HCT116 (cell line): Measurements from ENCODE around the gene CSGALNACT2. TPM values are rescaled to one million over a fixed set of nuclear protein-coding genes. Genes with fewer than 3 reads are reported as not detected.

Experiments
- ATAC-seq: fragments of 200-7000 bp; cut with Tn5 transposase; 2 replicates; pipeline ENCODE4 v1.9.1; 2020; ENCODE audit warnings: mild to moderate bottlenecking, moderate library complexity
- BruUV-seq: library from RNA; stranded (reverse); fragments of 400-500 nt; replicated peaks from 2 replicates; lab custom pipeline; 2021; lab: Mats Ljungman, UMichigan
- CTCF ChIA-PET: fragments of 300-600 bp; sonication (Branson Sonifier 250); formaldehyde crosslinking; loops from one replicate; lab custom pipeline; 2021; ENCODE audit warnings: antibody characterized with exemption; lab: Charles Lee
- POLR2A ChIA-PET: fragments of 300-600, 350-600 bp; sonication (Branson Sonifier 250); formaldehyde crosslinking; loops from one replicate; lab custom pipeline; 2021; ENCODE audit warnings: antibody characterized with exemption; lab: Charles Lee
- RAD21 ChIA-PET, 2 experiments: fragments of 300-600 bp; sonication (Branson Sonifier 250); formaldehyde crosslinking; loops; one replicate each; lab custom pipeline; 2023; ENCODE audit warnings: low total read pairs in 2 of 2; ENCODE audit not compliant: uncharacterized antibody in 2 of 2, unreplicated experiment in 2 of 2, low non-redundant PET in 1 of 2; lab: Charles Lee
- DNase-seq: peaks from one replicate; pipeline ENCODE4 v3.0.0-alpha.2; 2010; ENCODE audit warnings: low read depth, low spot score
- H2AFZ ChIP-seq: fragments of 200-600 bp; shearing (Covaris generic), sonication (generic); 2 replicates; pipeline ENCODE4 v1.6.1; 2017; ENCODE audit warnings: low read depth, mixed run types, mixed read lengths, antibody characterized with exemption, low read length; ENCODE audit not compliant: poor library complexity, severe bottlenecking
- H3K27ac ChIP-seq: 2 replicates; pipeline ENCODE4 v1.5.1; 2012; ENCODE audit warnings: low read depth, low read length
- H3K27me3 ChIP-seq: fragments of 200-600 bp; sonication (generic); 2 replicates; pipeline ENCODE4 v1.6.1; 2016; ENCODE audit warnings: mixed run types, low read length, mixed read lengths; ENCODE audit not compliant: insufficient read depth
- H3K36me3 ChIP-seq, 2 experiments: fragments of 200-500 bp in 1 of 2; fragments of 200-600 bp in 1 of 2; sonication (Bioruptor generic) in 1 of 2; sonication (generic) in 1 of 2; 2 replicates each; pipeline versions ENCODE4 v1.5.1 to v1.6.1; 2014 to 2016; ENCODE audit warnings: low read length in 2 of 2, inconsistent platforms in 1 of 2, mixed read lengths in 1 of 2, mixed run types in 1 of 2; ENCODE audit not compliant: insufficient read depth in 2 of 2, control insufficient read depth in 1 of 2
- H3K4me1 ChIP-seq, 2 experiments: fragments of 200-600 bp in 1 of 2; sonication (generic) in 1 of 2; 2 replicates each; pipeline versions ENCODE4 v1.5.1 to v1.6.1; 2012 to 2017; ENCODE audit warnings: low read length in 2 of 2, inconsistent platforms in 1 of 2, mild to moderate bottlenecking in 1 of 2, mixed read lengths in 1 of 2, mixed run types in 1 of 2, moderate library complexity in 1 of 2; ENCODE audit not compliant: insufficient read depth in 2 of 2, control insufficient read depth in 1 of 2
- H3K4me2 ChIP-seq: fragments of 200-600 bp; sonication (generic); 2 replicates; pipeline ENCODE4 v1.6.1; 2017; ENCODE audit warnings: mixed run types, low read length, mixed read lengths
- H3K4me3 ChIP-seq, 2 experiments: fragments of 200-600 bp in 1 of 2; sonication (generic) in 1 of 2; replicated peaks in 1 of 2; 2 replicates each; pipeline ENCODE4 v1.5.1; 2011 to 2016; ENCODE audit warnings: low read length in 2 of 2, control low read depth in 1 of 2, low read depth in 1 of 2, mild to moderate bottlenecking in 1 of 2, mixed read lengths in 1 of 2, mixed run types in 1 of 2
- H3K79me2 ChIP-seq: fragments of 200-600 bp; sonication (generic); 2 replicates; pipeline ENCODE4 v1.6.1; 2017; ENCODE audit warnings: mild to moderate bottlenecking, mixed run types, low read length, moderate library complexity, mixed read lengths; ENCODE audit not compliant: insufficient read depth
- H3K9ac ChIP-seq: fragments of 200-600 bp; sonication (generic); 2 replicates; pipeline ENCODE4 v1.6.1; 2016; ENCODE audit warnings: low read length, mixed read lengths
- H3K9me2 ChIP-seq: fragments of 200-600 bp; sonication (generic), shearing (Covaris generic); 2 replicates; pipeline ENCODE4 v1.6.1; 2017; ENCODE audit warnings: mixed run types, mild to moderate bottlenecking, moderate library complexity; ENCODE audit not compliant: insufficient read depth
- H3K9me3 ChIP-seq, 2 experiments: fragments of 200-500 bp in 1 of 2; fragments of 200-600 bp in 1 of 2; sonication (Bioruptor generic) in 1 of 2; sonication (generic) in 1 of 2; 2 replicates each; pipeline ENCODE4 v1.6.1; 2014 to 2017; ENCODE audit warnings: low read length in 2 of 2, mixed read lengths in 2 of 2, inconsistent platforms in 1 of 2, low read depth in 1 of 2, mild to moderate bottlenecking in 1 of 2, mixed run types in 1 of 2, moderate library complexity in 1 of 2; ENCODE audit not compliant: control insufficient read depth in 1 of 2, insufficient read depth in 1 of 2
- H4K20me1 ChIP-seq: fragments of 200-600 bp; sonication (generic), shearing (Covaris generic); 2 replicates; pipeline ENCODE4 v1.6.1; 2017; ENCODE audit warnings: mixed run types, mild to moderate bottlenecking, moderate library complexity; ENCODE audit not compliant: insufficient read depth
- CBX3 ChIP-seq: IDR thresholded peaks from 2 replicates; pipeline ENCODE4 v1.6.1; 2012; ENCODE audit warnings: low read depth
- CEBPB ChIP-seq: IDR thresholded peaks from 2 replicates; pipeline ENCODE4 v1.6.1; 2012; ENCODE audit warnings: low read depth
- EGR1 ChIP-seq: IDR thresholded peaks from 2 replicates; pipeline ENCODE4 v1.6.1; 2012; ENCODE audit warnings: low read depth
- EZH2 ChIP-seq: fragments of 200-600 bp; sonication (generic); IDR thresholded peaks from 2 replicates; pipeline ENCODE4 v1.6.1; 2017; ENCODE audit warnings: antibody characterized with exemption, mixed run types
- EZH2phosphoT487 ChIP-seq: fragments of 200-600 bp; IDR thresholded peaks from 2 replicates; pipeline ENCODE4 v1.6.1; 2018; ENCODE audit warnings: antibody characterized with exemption, borderline replicate concordance
- FOSL1 ChIP-seq: IDR thresholded peaks from 2 replicates; pipeline ENCODE4 v1.6.1; 2012; ENCODE audit warnings: low read depth
- JUND ChIP-seq: IDR thresholded peaks from 2 replicates; pipeline ENCODE4 v1.6.1; 2012
- POLR2A ChIP-seq: IDR thresholded peaks from 2 replicates; pipeline ENCODE4 v1.7.0; 2011; ENCODE audit warnings: borderline replicate concordance; ENCODE audit not compliant: insufficient read depth, insufficient read length; ENCODE audit errors: extremely low read depth
- RAD21 ChIP-seq: IDR thresholded peaks from 2 replicates; pipeline ENCODE4 v1.6.1; 2012; ENCODE audit warnings: low read depth, mild to moderate bottlenecking
- SIN3A ChIP-seq: IDR thresholded peaks from 2 replicates; pipeline ENCODE4 v1.6.1; 2012; ENCODE audit warnings: low read depth
- SP1 ChIP-seq: IDR thresholded peaks from 2 replicates; pipeline ENCODE4 v1.6.1; 2012; ENCODE audit warnings: low read depth
- SRF ChIP-seq: IDR thresholded peaks from 2 replicates; pipeline ENCODE4 v1.6.1; 2012; ENCODE audit warnings: low read depth
- TCF7L2 ChIP-seq: IDR thresholded peaks from 2 replicates; pipeline ENCODE4 v1.7.0; 2011; ENCODE audit warnings: borderline replicate concordance, inconsistent platforms; ENCODE audit not compliant: insufficient read depth, insufficient read length; ENCODE audit errors: extremely low read depth
- YY1 ChIP-seq: IDR thresholded peaks from 2 replicates; pipeline ENCODE4 v1.6.1; 2011; ENCODE audit warnings: low read length, low read depth, moderate library complexity, mild to moderate bottlenecking; ENCODE audit not compliant: insufficient replicate concordance; ENCODE audit errors: extremely low read depth
- ZFX ChIP-seq: fragments of 450-650 bp; IDR thresholded peaks from 2 replicates; pipeline ENCODE4 v1.6.1; 2017
- intact Hi-C: fragments of 100-400 bp; cut with micrococcal nuclease; formaldehyde crosslinking; loops from 2 replicates; pipeline ENCODE4 v1.10.0; 2022
- total RNA-seq: library from RNA; stranded (reverse); gene quantifications from one replicate; pipeline ENCODE4 v1.2.1, GENCODE V29; 2021; ENCODE audit not compliant: unreplicated experiment
- TF ChIP-seq, protein P1 (sequence below), 3 experiments: fragments of 200-600 bp in 1 of 3; sonication (generic) in 1 of 3; IDR thresholded peaks in 2 of 3; conservative IDR thresholded peaks in 1 of 3; 2 replicates each; pipeline ENCODE4 v1.5.1; 2012 to 2017; ENCODE audit warnings: low read depth in 2 of 3, low read length in 2 of 3, antibody characterized with exemption in 1 of 3, borderline replicate concordance in 1 of 3, control low read depth in 1 of 3, mild to moderate bottlenecking in 1 of 3, mixed read lengths in 1 of 3, mixed run types in 1 of 3, moderate library complexity in 1 of 3; ENCODE audit not compliant: insufficient read depth in 1 of 3
- TF ChIP-seq, protein P2 (sequence below): IDR thresholded peaks from 2 replicates; pipeline ENCODE4 v1.6.1; 2011; ENCODE audit warnings: mild to moderate bottlenecking, low read length, moderate library complexity; ENCODE audit not compliant: insufficient replicate concordance; ENCODE audit errors: extremely low read depth
- TF ChIP-seq, protein P3 (sequence below): IDR thresholded peaks from 2 replicates; pipeline ENCODE4 v1.6.1; 2012
- TF ChIP-seq, protein P4 (sequence below): IDR thresholded peaks from 2 replicates; pipeline ENCODE4 v1.6.1; 2012; ENCODE audit warnings: low read depth

CSGALNACT2 gene
- total RNA-seq, 1 experiment from 2014 or later = 9.9 TPM

DNA sequence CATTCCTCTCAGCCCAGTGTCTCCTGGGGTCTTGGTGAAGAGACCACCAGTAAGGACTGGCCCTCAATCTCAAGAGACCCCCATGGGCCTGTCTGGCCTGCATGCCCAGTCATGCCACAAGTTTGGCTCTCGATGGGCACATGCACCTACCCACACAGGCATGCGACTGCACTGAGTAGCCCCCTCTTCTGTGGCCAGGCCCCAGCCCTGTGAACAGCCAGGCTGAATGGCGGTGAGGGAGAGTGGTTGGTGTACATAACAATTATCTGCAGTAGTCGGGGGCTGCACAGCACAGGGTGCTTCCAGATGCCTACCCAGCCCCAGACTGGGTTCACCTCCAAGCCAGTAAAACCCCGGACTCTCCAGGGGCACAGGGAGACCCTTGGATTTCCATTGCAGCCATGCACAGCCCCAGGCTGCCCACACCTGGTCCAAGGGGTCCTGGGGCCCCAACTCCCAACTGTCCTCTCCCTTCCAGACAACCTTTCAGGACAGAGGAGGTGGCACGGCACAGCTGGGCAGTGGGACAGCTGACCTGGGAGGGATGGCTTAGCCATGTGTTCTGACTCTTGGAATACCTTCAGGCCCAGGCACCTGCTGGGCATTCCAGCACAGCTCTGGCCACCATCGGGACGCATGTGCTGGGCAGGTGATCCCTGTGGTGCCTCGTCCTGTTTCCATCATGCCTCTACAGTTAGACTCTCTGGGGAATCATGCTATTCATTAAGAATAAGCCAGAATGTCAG lies 21.0 kb upstream of the CSGALNACT2 start:
- Histone ChIP-seq H3K79me2 (no peaks in the 10 kb centered on the region), H3K4me3 (no peak overlapping the region), H3K27me3 (no peaks in the 10 kb centered on the region), H3K9me2 (no peaks in the 10 kb centered on the region), H3K4me2 (no peak overlapping the region), H3K9me3 (no peaks in the 10 kb centered on the region), H3K36me3 (no peaks in the 10 kb centered on the region), H3K9ac (no peak overlapping the region), H2AFZ (no peak overlapping the region), H3K4me1 (no peaks in the 10 kb centered on the region), H4K20me1 (no peaks in the 10 kb centered on the region), H3K27ac (no peak overlapping the region)
- ATAC-seq (no peak), DNase-seq (no peak)
- CTCF ChIA-PET = no interaction called here
- TF ChIP-seq EZH2phosphoT487 = no peak
- no peak for TF ChIP-seq YY1
- no peak for TF ChIP-seq TCF7L2
- no peak for TF ChIP-seq EGR1
- TF ChIP-seq CBX3 = no peak
- TF ChIP-seq RAD21 = no peak
- no peak for TF ChIP-seq EZH2
- no peak for TF ChIP-seq FOSL1
- TF ChIP-seq POLR2A = no peak
- TF ChIP-seq SRF = no peak
- no peak for TF ChIP-seq CEBPB
- TF ChIP-seq SIN3A = no peak
- TF ChIP-seq, protein P1, sequence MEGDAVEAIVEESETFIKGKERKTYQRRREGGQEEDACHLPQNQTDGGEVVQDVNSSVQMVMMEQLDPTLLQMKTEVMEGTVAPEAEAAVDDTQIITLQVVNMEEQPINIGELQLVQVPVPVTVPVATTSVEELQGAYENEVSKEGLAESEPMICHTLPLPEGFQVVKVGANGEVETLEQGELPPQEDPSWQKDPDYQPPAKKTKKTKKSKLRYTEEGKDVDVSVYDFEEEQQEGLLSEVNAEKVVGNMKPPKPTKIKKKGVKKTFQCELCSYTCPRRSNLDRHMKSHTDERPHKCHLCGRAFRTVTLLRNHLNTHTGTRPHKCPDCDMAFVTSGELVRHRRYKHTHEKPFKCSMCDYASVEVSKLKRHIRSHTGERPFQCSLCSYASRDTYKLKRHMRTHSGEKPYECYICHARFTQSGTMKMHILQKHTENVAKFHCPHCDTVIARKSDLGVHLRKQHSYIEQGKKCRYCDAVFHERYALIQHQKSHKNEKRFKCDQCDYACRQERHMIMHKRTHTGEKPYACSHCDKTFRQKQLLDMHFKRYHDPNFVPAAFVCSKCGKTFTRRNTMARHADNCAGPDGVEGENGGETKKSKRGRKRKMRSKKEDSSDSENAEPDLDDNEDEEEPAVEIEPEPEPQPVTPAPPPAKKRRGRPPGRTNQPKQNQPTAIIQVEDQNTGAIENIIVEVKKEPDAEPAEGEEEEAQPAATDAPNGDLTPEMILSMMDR (IDR thresholded peaks at IDR 0.05 in 2 of 3, conservative IDR thresholded peaks at IDR 0.05 in 1 of 3; ENCODE audit: borderline replicate concordance in 1 of 3, insufficient read depth in 1 of 3, low read depth in 2 of 3, low read length in 2 of 3) = no peak
- TF ChIP-seq, protein P2, sequence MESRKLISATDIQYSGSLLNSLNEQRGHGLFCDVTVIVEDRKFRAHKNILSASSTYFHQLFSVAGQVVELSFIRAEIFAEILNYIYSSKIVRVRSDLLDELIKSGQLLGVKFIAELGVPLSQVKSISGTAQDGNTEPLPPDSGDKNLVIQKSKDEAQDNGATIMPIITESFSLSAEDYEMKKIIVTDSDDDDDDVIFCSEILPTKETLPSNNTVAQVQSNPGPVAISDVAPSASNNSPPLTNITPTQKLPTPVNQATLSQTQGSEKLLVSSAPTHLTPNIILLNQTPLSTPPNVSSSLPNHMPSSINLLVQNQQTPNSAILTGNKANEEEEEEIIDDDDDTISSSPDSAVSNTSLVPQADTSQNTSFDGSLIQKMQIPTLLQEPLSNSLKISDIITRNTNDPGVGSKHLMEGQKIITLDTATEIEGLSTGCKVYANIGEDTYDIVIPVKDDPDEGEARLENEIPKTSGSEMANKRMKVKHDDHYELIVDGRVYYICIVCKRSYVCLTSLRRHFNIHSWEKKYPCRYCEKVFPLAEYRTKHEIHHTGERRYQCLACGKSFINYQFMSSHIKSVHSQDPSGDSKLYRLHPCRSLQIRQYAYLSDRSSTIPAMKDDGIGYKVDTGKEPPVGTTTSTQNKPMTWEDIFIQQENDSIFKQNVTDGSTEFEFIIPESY = no peak
- no peak for TF ChIP-seq SP1
- no peak for TF ChIP-seq ZFX
- no peak for TF ChIP-seq JUND
- TF ChIP-seq, protein P3, sequence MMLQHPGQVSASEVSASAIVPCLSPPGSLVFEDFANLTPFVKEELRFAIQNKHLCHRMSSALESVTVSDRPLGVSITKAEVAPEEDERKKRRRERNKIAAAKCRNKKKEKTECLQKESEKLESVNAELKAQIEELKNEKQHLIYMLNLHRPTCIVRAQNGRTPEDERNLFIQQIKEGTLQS = no peak
- TF ChIP-seq, protein P4, sequence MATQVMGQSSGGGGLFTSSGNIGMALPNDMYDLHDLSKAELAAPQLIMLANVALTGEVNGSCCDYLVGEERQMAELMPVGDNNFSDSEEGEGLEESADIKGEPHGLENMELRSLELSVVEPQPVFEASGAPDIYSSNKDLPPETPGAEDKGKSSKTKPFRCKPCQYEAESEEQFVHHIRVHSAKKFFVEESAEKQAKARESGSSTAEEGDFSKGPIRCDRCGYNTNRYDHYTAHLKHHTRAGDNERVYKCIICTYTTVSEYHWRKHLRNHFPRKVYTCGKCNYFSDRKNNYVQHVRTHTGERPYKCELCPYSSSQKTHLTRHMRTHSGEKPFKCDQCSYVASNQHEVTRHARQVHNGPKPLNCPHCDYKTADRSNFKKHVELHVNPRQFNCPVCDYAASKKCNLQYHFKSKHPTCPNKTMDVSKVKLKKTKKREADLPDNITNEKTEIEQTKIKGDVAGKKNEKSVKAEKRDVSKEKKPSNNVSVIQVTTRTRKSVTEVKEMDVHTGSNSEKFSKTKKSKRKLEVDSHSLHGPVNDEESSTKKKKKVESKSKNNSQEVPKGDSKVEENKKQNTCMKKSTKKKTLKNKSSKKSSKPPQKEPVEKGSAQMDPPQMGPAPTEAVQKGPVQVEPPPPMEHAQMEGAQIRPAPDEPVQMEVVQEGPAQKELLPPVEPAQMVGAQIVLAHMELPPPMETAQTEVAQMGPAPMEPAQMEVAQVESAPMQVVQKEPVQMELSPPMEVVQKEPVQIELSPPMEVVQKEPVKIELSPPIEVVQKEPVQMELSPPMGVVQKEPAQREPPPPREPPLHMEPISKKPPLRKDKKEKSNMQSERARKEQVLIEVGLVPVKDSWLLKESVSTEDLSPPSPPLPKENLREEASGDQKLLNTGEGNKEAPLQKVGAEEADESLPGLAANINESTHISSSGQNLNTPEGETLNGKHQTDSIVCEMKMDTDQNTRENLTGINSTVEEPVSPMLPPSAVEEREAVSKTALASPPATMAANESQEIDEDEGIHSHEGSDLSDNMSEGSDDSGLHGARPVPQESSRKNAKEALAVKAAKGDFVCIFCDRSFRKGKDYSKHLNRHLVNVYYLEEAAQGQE = no peak
- intact Hi-C loops = no loop called here
- POLR2A ChIA-PET = no interaction called here
- RAD21 ChIA-PET = no interaction called here
- no TSS peak for BruUV-seq
